ENCODE data around the gene GINS3.

GRCh38 chr16:58418026-58418425 is 25.8 kb downstream of the GINS3 start:
- TF ChIP-seq CTCF (conservative IDR thresholded peaks at IDR 0.05) (no peak), EZH2 (IDR thresholded peaks at IDR 0.05; ENCODE audit: low read depth) (no peak)

Measured in PC-9 (cell line).